HG03565 (cell line): ENCODE measurements around the gene KCTD5.
A peak's percentile ranks its signal among the peaks of the same experiment; 100 is the strongest.

Experiments
- ATAC-seq: cut with Tn5 transposase; IDR thresholded peaks from one replicate; pipeline ENCODE4 v1.9.1; 2021; ENCODE audit warnings: mild to moderate bottlenecking, moderate library complexity; ENCODE audit not compliant: unreplicated experiment

KCTD5 gene

GRCh38 chr16:2748757-2749455 lies 66.6 kb downstream of the KCTD5 start:
- ATAC-seq, result no peak

- ATAC-seq, result no peak
Observed at GRCh38 chr16:2749476-2749875, 67.2 kb downstream of the KCTD5 start.

GRCh38 chr16:2749936-2750335 lies 67.6 kb downstream of the KCTD5 start:
- no peak for ATAC-seq

- no peak for ATAC-seq
Observed at GRCh38 chr16:2751577-2752034, 69.3 kb downstream of the KCTD5 start.

- peak; percentile 75 for ATAC-seq
Observed at GRCh38 chr16:2752035-2752849, 69.9 kb downstream of the KCTD5 start, which contains the start of gene SRRM2. TSS of gene SRRM2 (plus strand) at chr16:2752638. CDS start at chr16:2756365, 3,727 bp downstream.

GRCh38 chr16:2752850-2753732 lies 70.8 kb downstream of the KCTD5 start:
- ATAC-seq, result peak; percentile 13

GRCh38 chr16:2753733-2754020 lies 71.4 kb downstream of the KCTD5 start:
- ATAC-seq, result no peak

GRCh38 chr16:2755158-2755557 lies 72.8 kb downstream of the KCTD5 start:
- no peak for ATAC-seq

- ATAC-seq, result no peak
Observed at GRCh38 chr16:2756288-2757015, 74.1 kb downstream of the KCTD5 start.

GRCh38 chr16:2757344-2757743 lies 75.0 kb downstream of the KCTD5 start:
- no peak for ATAC-seq
